ENCODE measurements around the gene ATP1B1.

DNA sequence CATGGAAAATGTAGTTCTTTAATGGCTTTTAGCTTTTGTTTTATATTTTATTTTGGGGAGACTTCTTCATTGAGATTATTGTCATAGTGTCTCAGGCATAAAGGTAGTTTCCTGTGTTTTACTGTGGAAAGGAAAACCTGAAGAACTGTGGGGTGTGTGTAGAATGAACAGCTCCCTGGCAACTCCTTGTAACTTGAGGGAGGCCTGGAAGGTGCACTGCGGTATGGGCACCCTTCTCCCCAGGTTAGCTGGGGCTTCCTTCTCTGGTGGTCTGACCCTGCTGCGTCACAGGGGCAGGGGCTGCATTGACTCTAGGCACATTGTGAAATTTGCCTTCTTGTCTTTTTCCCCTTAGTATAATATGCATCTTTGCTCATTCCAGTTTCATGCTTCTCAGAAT lies 1.7 kb downstream of the ATP1B1 start:
- TF ChIP-seq, protein P1, sequence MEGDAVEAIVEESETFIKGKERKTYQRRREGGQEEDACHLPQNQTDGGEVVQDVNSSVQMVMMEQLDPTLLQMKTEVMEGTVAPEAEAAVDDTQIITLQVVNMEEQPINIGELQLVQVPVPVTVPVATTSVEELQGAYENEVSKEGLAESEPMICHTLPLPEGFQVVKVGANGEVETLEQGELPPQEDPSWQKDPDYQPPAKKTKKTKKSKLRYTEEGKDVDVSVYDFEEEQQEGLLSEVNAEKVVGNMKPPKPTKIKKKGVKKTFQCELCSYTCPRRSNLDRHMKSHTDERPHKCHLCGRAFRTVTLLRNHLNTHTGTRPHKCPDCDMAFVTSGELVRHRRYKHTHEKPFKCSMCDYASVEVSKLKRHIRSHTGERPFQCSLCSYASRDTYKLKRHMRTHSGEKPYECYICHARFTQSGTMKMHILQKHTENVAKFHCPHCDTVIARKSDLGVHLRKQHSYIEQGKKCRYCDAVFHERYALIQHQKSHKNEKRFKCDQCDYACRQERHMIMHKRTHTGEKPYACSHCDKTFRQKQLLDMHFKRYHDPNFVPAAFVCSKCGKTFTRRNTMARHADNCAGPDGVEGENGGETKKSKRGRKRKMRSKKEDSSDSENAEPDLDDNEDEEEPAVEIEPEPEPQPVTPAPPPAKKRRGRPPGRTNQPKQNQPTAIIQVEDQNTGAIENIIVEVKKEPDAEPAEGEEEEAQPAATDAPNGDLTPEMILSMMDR (IDR thresholded peaks at IDR 0.05; ENCODE audit: low read depth, low read length) = no peak
- TF ChIP-seq, protein P2, sequence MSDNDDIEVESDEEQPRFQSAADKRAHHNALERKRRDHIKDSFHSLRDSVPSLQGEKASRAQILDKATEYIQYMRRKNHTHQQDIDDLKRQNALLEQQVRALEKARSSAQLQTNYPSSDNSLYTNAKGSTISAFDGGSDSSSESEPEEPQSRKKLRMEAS (IDR thresholded peaks at IDR 0.05; ENCODE audit: low read depth, low read length) = no peak

All from NB4 (cell line).